GM12891 (cell line): ENCODE results near the gene ADH1B. TPM values are rescaled to one million over a fixed set of nuclear protein-coding genes. Genes with fewer than 3 reads are reported as not detected.
"Not testable (repeated sequence)": the region's sequence is repeated elsewhere in the genome, so short reads cannot be mapped to it uniquely, and the experiment has no call there.

ENCODE experiments used
- DNase-seq: peaks from one replicate; pipeline ENCODE4 v3.0.0; 2011; ENCODE audit warnings: low spot score; ENCODE audit not compliant: insufficient read length
- FAIRE-seq: peaks from 2 replicates; lab custom pipeline; 2011; peaks lifted over from hg19 to GRCh38; lab: Jason Lieb, UNC
- PAX5 ChIP-seq: IDR thresholded peaks from 2 replicates; pipeline ENCODE4 v1.6.1; 2011; ENCODE audit warnings: low read length, moderate library complexity, mild to moderate bottlenecking; ENCODE audit not compliant: insufficient read depth, severe bottlenecking
- POLR2A ChIP-seq: IDR thresholded peaks from 2 replicates; pipeline ENCODE4 v1.6.1; 2011; ENCODE audit warnings: low read depth, low read length, control low read depth
- POLR2AphosphoS5 ChIP-seq: IDR thresholded peaks from 2 replicates; pipeline ENCODE4 v1.6.1; 2011; ENCODE audit warnings: low read depth, low read length, control low read depth
- POU2F2 ChIP-seq: IDR thresholded peaks from 2 replicates; pipeline ENCODE4 v1.6.1; 2011; ENCODE audit warnings: low read depth, mild to moderate bottlenecking, control low read depth, low read length, moderate library complexity
- SPI1 ChIP-seq: IDR thresholded peaks from 2 replicates; pipeline ENCODE4 v1.6.1; 2011; ENCODE audit warnings: low read depth, low read length, control low read depth
- TAF1 ChIP-seq: IDR thresholded peaks from 2 replicates; pipeline ENCODE4 v1.6.1; 2011; ENCODE audit warnings: low read depth, low read length, control low read depth
- polyA plus RNA-seq: library from polyadenylated mRNA; unstranded; fragments of >200 nt; gene quantifications from one replicate; pipeline ENCODE4 v1.2.1, GENCODE V29; 2012; ENCODE audit warnings: low read depth, missing spikeins, inconsistent platforms; ENCODE audit not compliant: missing spikeins

ADH1B gene
- polyA plus RNA-seq: not detected

DNA sequence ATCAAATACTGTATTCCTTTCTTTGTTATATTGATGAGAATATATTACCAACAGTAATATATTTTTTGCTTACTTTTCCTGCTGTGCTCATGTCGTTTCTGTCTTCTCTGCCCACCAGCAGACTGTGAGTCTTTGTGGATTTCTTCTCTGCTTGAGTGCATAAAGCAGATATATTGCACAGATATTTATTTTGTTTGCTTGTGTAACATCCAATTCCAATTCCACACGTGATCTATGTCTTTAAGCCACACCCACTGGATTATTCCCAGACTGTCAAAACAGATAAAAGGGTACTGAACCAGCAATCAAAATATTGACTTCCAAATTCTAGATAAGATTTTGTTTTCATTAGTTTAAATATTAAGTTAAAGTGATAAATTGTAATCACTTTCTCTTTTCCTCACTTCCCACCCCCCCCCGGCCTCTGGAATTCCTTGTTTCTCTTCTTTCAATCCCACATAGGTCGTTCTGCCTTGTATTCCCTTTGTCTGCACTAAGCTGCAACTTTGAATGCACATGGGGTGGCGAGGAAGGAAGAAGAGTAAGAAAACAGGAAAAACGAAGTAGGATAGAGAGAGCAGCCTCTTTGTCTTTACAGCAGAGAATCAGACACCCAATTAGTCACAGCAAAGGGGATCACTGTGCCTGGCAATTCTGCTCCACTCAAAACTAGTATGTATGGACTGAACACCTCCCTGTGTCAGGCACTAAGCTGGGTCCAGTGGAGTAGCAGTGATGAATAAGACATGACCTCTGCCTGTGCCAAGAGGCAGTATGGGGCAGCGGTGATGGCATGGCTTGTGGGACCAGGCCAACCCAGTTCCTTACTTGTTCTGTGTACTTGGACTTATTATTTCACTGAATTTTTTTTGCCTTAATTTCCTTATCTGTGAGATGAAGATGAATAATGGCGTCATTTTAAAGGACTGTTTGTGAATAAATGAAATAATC lies at the start of gene ADH1B:
Gene ADH1B, minus strand, starts transcription at position 161 of the 951 bp plus-strand sequence. Its CDS starts 70 bp downstream, at position 91.
- no peak for DNase-seq
- TF ChIP-seq TAF1: no peak
- FAIRE-seq: no peak

DNA sequence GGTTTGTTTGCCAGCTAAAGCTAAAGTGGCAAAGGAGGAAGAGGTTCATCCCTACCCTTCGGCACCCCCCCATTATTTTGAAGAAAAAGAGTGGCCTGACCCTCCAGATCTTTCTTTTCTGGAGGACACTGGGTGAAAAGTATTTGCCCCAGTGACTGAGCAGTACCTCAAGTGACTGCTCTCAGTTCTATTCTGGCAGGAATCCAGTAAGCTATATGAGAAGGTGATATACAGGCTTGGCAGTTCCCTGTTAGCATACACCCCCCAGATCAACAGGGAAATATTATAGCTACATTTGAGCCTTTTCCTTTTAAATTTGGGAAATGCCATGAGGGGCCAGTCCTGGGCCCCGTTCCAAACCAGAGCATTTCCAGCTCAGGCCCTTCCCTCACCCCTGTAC lies 46.6 kb upstream of the ADH1B start:
- FAIRE-seq, DNase-seq: not testable (repeated sequence)

DNA sequence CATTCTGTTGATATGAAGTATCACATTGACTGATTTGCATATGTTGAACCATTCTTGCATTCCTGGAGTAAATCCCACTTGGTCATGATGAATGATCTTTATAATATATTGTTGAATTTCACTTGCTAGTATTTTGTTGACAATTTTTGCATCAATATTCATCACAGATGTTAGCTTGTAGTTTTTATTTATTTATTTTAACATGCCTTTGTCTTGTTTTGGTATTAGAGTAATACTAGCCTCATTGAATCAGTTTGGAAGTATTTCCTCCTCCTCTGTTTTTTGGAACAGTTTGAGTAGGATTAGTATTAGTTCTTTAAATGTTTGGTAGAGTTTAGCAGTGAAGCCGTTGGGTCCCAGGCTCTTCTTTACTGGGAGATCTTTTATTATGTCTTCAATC lies 45.3 kb upstream of the ADH1B start:
- no peak for FAIRE-seq

DNA sequence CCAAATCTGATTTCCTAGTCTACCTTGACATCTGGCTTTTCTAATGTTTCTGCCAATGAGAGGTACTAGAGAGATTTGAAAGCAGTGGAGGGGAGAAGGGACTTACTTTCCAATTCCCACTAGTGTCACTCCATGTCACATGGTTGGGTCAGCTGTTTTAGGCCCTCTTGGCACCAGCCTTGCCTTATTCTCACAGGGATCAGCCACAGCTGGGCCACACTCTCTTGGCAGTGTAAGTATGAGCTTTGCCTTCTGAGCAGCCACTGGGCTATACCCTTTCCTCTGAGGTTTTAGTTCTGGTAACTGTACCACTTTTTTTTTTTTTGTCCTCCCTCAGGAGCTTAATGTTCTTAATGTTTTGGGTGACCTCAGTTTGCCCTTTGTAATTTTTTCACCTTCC lies 41.6 kb upstream of the ADH1B start:
- FAIRE-seq (no peak), DNase-seq (no peak)
- no peak for TF ChIP-seq POLR2A

More for the DNA sequence above, 45.3 kb upstream of the ADH1B start:
- TF ChIP-seq TAF1 (no peak), PAX5 (no peak), POU2F2 (no peak), POLR2AphosphoS5 (no peak), SPI1 (no peak), POLR2A (no peak)
- no peak for DNase-seq

DNA sequence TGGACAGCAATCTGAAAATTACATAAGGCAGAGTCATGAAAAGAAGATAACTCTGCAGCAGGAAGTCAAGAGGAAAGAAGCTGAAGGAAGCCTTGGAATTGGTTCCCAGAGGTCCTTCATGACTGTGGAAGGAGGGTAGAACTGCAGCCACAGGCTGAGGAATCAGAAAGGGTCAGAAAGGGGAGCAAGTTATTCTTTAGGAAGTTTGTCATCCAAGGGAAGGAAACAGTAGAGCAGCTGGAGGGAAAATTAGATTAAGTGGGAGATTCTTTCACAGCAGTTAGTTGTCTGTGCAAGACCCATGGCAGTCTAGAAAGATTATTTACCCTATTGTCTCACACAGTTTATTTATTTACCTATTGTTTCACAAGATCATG lies 40.7 kb upstream of the ADH1B start:
- TF ChIP-seq TAF1: no peak
- no peak for DNase-seq
- FAIRE-seq: no peak

DNA sequence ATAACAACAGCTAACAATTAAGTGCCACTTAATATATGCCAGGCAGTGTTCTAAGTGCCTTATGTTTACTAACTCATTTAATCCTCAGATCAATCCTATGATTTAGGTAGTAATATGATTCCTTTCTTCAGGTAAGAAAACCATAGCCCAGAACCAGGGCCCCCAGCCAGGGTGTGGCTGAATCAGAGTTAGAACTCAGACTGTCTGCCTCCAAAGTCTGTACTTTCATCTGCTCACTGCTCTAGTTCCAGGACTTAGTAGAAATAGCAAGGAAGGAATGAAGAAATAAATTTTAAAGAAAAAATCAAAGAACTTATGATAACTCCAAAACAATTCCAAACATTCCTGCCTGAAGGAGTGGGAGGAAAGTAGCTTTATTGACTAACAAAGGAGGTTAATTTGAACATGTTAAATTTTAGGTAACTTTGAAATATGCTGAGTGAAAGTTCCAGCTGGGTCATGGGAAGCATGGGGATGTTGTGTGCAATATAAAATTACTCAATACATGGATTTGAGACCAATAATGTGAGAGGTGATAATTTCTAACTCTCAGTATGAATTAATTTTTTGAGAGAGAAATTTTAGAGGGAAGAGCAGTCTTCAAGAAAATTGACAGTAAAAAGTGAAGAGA lies 40.2 kb upstream of the ADH1B start:
- no peak for TF ChIP-seq PAX5
- no peak for TF ChIP-seq TAF1
- TF ChIP-seq POU2F2: no peak
- TF ChIP-seq POLR2AphosphoS5: no peak
- TF ChIP-seq POLR2A: no peak
- no peak for TF ChIP-seq SPI1
- DNase-seq: no peak
- no peak for FAIRE-seq

DNA sequence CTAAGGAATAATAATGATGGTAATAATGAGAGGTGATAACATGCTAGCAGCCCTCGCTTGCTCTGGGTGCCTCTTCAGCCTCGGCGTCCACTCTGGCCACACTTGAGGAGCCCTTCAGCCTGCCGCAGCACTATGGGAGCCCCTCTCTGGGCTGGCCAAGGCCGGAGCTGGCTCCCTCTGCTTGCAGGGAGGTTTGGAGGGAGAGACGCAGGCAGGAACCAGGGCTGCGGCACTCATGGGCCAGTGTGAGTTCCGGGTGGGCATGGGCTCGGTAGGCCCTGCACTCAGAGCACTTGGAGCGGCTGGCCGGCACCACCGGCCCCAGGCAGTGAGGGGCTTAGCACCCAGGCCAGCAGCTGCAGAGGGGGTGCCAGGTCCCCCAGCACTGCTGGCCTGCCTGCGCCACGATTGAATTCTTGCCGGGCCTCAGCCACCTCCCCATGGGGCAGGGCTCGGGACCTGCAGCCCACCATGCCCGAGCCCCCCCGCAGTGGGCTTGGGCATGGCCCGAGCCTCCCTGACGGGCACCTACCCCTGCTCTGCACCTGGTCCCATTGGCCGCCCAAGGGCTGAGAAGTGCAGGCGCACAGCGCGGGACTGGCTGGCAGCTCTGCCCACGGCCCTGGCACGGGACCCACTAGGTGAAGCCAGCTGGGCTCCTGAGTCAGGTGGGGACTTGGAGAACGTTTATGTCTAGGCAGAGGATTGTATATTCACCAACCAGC lies 38.4 kb upstream of the ADH1B start:
- no peak for DNase-seq
- no peak for FAIRE-seq
- no peak for TF ChIP-seq TAF1
- TF ChIP-seq SPI1: no peak
- TF ChIP-seq POLR2AphosphoS5: no peak
- TF ChIP-seq POU2F2: no peak
- no peak for TF ChIP-seq PAX5
- no peak for TF ChIP-seq POLR2A

DNA sequence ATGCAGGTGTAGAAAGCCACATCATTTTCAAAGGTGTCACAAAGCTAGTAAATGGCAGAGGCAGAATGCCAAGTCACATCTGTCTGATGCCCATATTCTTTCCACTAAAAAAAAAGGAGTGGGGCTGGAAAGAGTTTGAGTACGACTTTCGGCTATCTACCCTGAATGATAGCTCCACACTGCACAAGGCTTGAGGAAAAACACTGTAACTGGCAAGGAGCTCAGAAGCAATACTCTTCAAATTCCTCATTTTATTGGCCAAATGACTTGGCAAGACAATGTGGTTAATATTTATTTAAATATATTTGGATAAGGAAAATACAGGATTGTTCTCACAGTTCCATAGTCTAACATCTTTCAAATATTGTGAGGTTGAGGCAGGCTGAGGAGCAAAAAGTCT lies 36.7 kb upstream of the ADH1B start:
- DNase-seq (no peak), FAIRE-seq (no peak)
- TF ChIP-seq POLR2A: no peak
- TF ChIP-seq SPI1: no peak
- no peak for TF ChIP-seq POU2F2
- no peak for TF ChIP-seq PAX5

DNA sequence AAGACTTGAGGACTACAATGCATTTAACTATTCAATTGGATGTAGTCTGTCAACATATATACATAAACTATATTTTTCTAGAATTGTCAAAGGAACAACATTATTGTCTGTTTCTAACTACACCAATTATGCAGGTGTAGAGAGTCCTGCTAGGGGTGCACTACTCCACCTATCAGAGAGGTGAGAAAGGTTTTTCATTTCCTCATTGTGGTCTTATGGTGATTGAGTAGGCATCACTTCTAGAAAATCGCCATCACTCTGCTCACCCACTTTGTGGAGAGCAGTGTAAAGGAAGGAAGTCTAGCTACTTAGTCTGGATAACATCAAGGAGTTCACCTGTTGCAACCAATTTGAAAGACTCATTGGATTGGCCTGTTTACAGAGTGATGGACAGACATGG lies 35.8 kb upstream of the ADH1B start:
- FAIRE-seq (no peak), DNase-seq (no peak)
- TF ChIP-seq PAX5 (no peak), POLR2A (no peak)

DNA sequence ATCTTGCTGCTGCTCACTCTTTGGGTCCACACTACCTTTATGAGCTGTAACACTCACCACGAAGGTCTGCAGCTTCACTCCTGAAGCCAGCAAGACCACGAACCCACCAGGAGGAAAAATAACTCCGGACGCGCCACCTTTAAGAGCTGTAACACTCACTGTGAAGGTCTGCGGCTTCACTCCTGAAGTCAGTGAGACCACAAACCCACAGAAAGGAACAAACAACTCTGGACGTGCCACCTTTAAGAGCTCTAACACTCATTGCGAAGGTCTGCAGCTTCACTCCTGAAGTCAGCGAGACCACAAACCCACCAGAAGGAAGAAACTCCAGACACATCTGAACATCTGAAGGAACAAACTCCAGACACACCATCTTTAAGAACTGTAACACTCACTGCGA lies 34.9 kb upstream of the ADH1B start:
- DNase-seq, FAIRE-seq: not testable (repeated sequence)
